HG02571 (cell line): ENCODE measurements around the gene ALDH9A1.
A peak's percentile ranks its signal among the peaks of the same experiment; 100 is the strongest.
"Not testable (repeated sequence)": the region's sequence is repeated elsewhere in the genome, so short reads cannot be mapped to it uniquely, and the experiment has no call there.

ENCODE experiments used
- ATAC-seq: cut with Tn5 transposase; IDR thresholded peaks from one replicate; pipeline ENCODE4 v1.9.1; 2021; ENCODE audit warnings: mild to moderate bottlenecking, moderate library complexity; ENCODE audit not compliant: unreplicated experiment

ALDH9A1 gene

GRCh38 chr1:165697881-165698760, at the start of gene ALDH9A1:
Gene ALDH9A1 (minus strand): TSS chr1:165698562. CDS start chr1:165698558, 4 bp downstream.
- ATAC-seq, result peak; percentile 91

- ATAC-seq, result no peak
These were observed 49.5 kb upstream of the ALDH9A1 start for GRCh38 chr1:165747632-165748447.

- not testable (repeated sequence) for ATAC-seq
These were observed 46.6 kb upstream of the ALDH9A1 start for GRCh38 chr1:165744913-165745312.

- no peak for ATAC-seq
These were observed 43.8 kb upstream of the ALDH9A1 start for GRCh38 chr1:165742194-165742593.

GRCh38 chr1:165738794-165739193, 40.4 kb upstream of the ALDH9A1 start:
- ATAC-seq, result peak; percentile 92

GRCh38 chr1:165737196-165737595, 38.8 kb upstream of the ALDH9A1 start:
- ATAC-seq, result no peak

- no peak for ATAC-seq
These were observed 36.5 kb upstream of the ALDH9A1 start for GRCh38 chr1:165734906-165735305.

GRCh38 chr1:165726841-165727240, 28.5 kb upstream of the ALDH9A1 start:
- no peak for ATAC-seq

- ATAC-seq, result no peak
These were observed 27.8 kb upstream of the ALDH9A1 start for GRCh38 chr1:165726169-165726568.

GRCh38 chr1:165717918-165718515, 19.7 kb upstream of the ALDH9A1 start:
- no peak for ATAC-seq

GRCh38 chr1:165716265-165717051, 18.1 kb upstream of the ALDH9A1 start:
- ATAC-seq, result not testable (repeated sequence)

GRCh38 chr1:165712764-165713163, 14.4 kb upstream of the ALDH9A1 start:
- no peak for ATAC-seq

- no peak for ATAC-seq
These were observed 9.8 kb upstream of the ALDH9A1 start for GRCh38 chr1:165707984-165708706.

GRCh38 chr1:165703648-165704047, 5.3 kb upstream of the ALDH9A1 start:
- no peak for ATAC-seq

GRCh38 chr1:165701922-165702321, 3.6 kb upstream of the ALDH9A1 start:
- ATAC-seq, result not testable (repeated sequence)

GRCh38 chr1:165699577-165699976, 1.2 kb upstream of the ALDH9A1 start:
- no peak for ATAC-seq

- no peak for ATAC-seq
These were observed 345 bp upstream of the ALDH9A1 start for GRCh38 chr1:165698761-165699052.

- no peak for ATAC-seq
These were observed 876 bp downstream of the ALDH9A1 start for GRCh38 chr1:165697491-165697880.

- no peak for ATAC-seq
These were observed 1.7 kb downstream of the ALDH9A1 start for GRCh38 chr1:165696625-165697100.

- ATAC-seq, result no peak
These were observed 3.3 kb downstream of the ALDH9A1 start for GRCh38 chr1:165695031-165695430.
